A549 (cell line): Measurements from ENCODE around the gene GET4.

ENCODE experiments used
- CBX8 ChIP-seq: fragments of 200-600 bp; sonication (generic); IDR thresholded peaks from 2 replicates; pipeline ENCODE4 v1.6.1; 2016
- CHD2 ChIP-seq: fragments of 150-350 bp; IDR thresholded peaks from 2 replicates; pipeline ENCODE4 v1.6.1; 2014; ENCODE audit warnings: low read length; ENCODE audit not compliant: partially characterized antibody
- CTCF ChIP-seq: fragments of >200 bp; sonication (Bioruptor Twin); formaldehyde crosslinking; IDR thresholded peaks from 3 replicates; pipeline ENCODE4 v1.5.1; 2016
- HDAC2 ChIP-seq: fragments of 200-600 bp; sonication (generic); IDR thresholded peaks from 2 replicates; pipeline ENCODE4 v1.6.1; 2016
- HES2 ChIP-seq: fragments of >200 bp; sonication (Bioruptor Twin); formaldehyde crosslinking; IDR thresholded peaks from 2 replicates; pipeline ENCODE4 v1.6.1; 2016
- MAZ ChIP-seq: fragments of 150-350 bp; IDR thresholded peaks from 2 replicates; pipeline ENCODE4 v1.6.1; 2014; ENCODE audit warnings: antibody characterized with exemption, low read depth, low read length, borderline replicate concordance
- POLR2A ChIP-seq: IDR thresholded peaks from 2 replicates; pipeline ENCODE4 v1.6.1; 2012; ENCODE audit warnings: mild to moderate bottlenecking, low read length
- RAD21 ChIP-seq, 2 experiments: fragments of >200 bp in 1 of 2; sonication (Bioruptor Twin) in 1 of 2; formaldehyde crosslinking in 1 of 2; IDR thresholded peaks in 1 of 2; conservative IDR thresholded peaks in 1 of 2; 2 replicates in 1 of 2; 3 replicates in 1 of 2; pipeline ENCODE4 v1.6.1; 2012 to 2018; ENCODE audit warnings: inconsistent platforms in 1 of 2
- RNF2 ChIP-seq: fragments of 200-600 bp; sonication (generic); IDR thresholded peaks from 2 replicates; pipeline ENCODE4 v1.6.1; 2016; ENCODE audit warnings: low read depth, mild to moderate bottlenecking, antibody characterized with exemption, moderate library complexity, borderline replicate concordance
- ZFP36 ChIP-seq: fragments of 450-650 bp; IDR thresholded peaks from 2 replicates; pipeline ENCODE4 v1.6.1; 2014; ENCODE audit warnings: borderline replicate concordance; ENCODE audit not compliant: partially characterized antibody
- TF ChIP-seq, protein P1 (sequence below): fragments of 250-450 bp; sonication (Bioruptor Pico); IDR thresholded peaks from 2 replicates; pipeline ENCODE4 v1.5.0; 2021; ENCODE audit warnings: mild to moderate bottlenecking, moderate library complexity, borderline replicate concordance
- TF ChIP-seq, protein P2 (sequence below): fragments of 200-600 bp; sonication (generic); IDR thresholded peaks from 2 replicates; pipeline ENCODE4 v1.6.1; 2016; ENCODE audit warnings: antibody characterized with exemption, mild to moderate bottlenecking, moderate library complexity
- TF ChIP-seq, protein P3 (sequence below): fragments of 150-350 bp; IDR thresholded peaks from 2 replicates; pipeline ENCODE4 v1.6.1; 2014; ENCODE audit warnings: low read depth, mild to moderate bottlenecking, low read length

DNA sequence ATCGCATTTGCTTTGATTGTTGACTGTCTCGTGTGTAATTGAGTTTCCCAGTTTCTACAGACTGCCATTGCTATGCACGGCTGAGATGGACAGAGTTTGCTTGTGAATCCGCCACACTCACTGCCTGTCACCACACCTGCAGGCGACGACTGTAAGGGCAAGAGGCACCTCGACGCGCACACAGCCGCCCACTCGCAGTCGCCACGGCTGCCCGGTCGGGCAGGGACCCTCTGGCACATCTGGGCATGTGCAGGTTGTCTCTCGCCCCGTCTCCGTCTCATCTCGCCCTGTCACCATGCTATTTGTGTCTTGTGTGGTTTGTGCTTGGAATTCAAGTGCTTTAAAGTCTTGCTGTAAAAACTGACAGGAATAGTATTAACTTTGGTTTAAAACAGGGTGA, 26.6 kb upstream of the GET4 start:
- TF ChIP-seq CTCF: no peak
- TF ChIP-seq RAD21 (conservative IDR thresholded peaks at IDR 0.05 in 1 of 2, IDR thresholded peaks at IDR 0.05 in 1 of 2): no peak
- no peak for TF ChIP-seq MAZ
- TF ChIP-seq, protein P1, sequence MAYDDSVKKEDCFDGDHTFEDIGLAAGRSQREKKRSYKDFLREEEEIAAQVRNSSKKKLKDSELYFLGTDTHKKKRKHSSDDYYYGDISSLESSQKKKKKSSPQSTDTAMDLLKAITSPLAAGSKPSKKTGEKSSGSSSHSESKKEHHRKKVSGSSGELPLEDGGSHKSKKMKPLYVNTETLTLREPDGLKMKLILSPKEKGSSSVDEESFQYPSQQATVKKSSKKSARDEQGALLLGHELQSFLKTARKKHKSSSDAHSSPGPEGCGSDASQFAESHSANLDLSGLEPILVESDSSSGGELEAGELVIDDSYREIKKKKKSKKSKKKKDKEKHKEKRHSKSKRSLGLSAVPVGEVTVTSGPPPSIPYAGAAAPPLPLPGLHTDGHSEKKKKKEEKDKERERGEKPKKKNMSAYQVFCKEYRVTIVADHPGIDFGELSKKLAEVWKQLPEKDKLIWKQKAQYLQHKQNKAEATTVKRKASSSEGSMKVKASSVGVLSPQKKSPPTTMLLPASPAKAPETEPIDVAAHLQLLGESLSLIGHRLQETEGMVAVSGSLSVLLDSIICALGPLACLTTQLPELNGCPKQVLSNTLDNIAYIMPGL (CRISPR knock-in tag): no peak
- no peak for TF ChIP-seq CBX8
- TF ChIP-seq RNF2: no peak
- TF ChIP-seq, protein P2, sequence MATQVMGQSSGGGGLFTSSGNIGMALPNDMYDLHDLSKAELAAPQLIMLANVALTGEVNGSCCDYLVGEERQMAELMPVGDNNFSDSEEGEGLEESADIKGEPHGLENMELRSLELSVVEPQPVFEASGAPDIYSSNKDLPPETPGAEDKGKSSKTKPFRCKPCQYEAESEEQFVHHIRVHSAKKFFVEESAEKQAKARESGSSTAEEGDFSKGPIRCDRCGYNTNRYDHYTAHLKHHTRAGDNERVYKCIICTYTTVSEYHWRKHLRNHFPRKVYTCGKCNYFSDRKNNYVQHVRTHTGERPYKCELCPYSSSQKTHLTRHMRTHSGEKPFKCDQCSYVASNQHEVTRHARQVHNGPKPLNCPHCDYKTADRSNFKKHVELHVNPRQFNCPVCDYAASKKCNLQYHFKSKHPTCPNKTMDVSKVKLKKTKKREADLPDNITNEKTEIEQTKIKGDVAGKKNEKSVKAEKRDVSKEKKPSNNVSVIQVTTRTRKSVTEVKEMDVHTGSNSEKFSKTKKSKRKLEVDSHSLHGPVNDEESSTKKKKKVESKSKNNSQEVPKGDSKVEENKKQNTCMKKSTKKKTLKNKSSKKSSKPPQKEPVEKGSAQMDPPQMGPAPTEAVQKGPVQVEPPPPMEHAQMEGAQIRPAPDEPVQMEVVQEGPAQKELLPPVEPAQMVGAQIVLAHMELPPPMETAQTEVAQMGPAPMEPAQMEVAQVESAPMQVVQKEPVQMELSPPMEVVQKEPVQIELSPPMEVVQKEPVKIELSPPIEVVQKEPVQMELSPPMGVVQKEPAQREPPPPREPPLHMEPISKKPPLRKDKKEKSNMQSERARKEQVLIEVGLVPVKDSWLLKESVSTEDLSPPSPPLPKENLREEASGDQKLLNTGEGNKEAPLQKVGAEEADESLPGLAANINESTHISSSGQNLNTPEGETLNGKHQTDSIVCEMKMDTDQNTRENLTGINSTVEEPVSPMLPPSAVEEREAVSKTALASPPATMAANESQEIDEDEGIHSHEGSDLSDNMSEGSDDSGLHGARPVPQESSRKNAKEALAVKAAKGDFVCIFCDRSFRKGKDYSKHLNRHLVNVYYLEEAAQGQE: no peak
- TF ChIP-seq POLR2A: no peak
- no peak for TF ChIP-seq CHD2
- TF ChIP-seq ZFP36: no peak
- TF ChIP-seq HDAC2: no peak
- TF ChIP-seq, protein P3, sequence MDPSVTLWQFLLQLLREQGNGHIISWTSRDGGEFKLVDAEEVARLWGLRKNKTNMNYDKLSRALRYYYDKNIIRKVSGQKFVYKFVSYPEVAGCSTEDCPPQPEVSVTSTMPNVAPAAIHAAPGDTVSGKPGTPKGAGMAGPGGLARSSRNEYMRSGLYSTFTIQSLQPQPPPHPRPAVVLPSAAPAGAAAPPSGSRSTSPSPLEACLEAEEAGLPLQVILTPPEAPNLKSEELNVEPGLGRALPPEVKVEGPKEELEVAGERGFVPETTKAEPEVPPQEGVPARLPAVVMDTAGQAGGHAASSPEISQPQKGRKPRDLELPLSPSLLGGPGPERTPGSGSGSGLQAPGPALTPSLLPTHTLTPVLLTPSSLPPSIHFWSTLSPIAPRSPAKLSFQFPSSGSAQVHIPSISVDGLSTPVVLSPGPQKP: no peak
- no peak for TF ChIP-seq HES2
